GM18499 (cell line): ENCODE measurements around the gene RAB40AL.
A peak's percentile ranks its signal among the peaks of the same experiment; 100 is the strongest.
"Not testable (repeated sequence)": the region's sequence is repeated elsewhere in the genome, so short reads cannot be mapped to it uniquely, and the experiment has no call there.

Experiments
- ATAC-seq: cut with Tn5 transposase; IDR thresholded peaks from one replicate; pipeline ENCODE4 v1.9.1; 2021; ENCODE audit warnings: moderate number of reproducible peaks; ENCODE audit not compliant: insufficient read depth, unreplicated experiment

RAB40AL gene

GRCh38 chrX:102936972-102937371 is at the start of gene RAB40AL:
Gene RAB40AL, plus strand, starts transcription at chrX:102937272. Its CDS starts 47 bp downstream, at chrX:102937319.
- ATAC-seq = not testable (repeated sequence)

- ATAC-seq = no peak
Measured at GRCh38 chrX:102887687-102888086, 49.4 kb upstream of the RAB40AL start.

GRCh38 chrX:102892103-102892502 is 45.0 kb upstream of the RAB40AL start:
- ATAC-seq = no peak

- peak; percentile 67 for ATAC-seq
Measured at GRCh38 chrX:102899940-102900916, 36.8 kb upstream of the RAB40AL start.

- no peak for ATAC-seq
Measured at GRCh38 chrX:102902355-102902754, 34.7 kb upstream of the RAB40AL start.

- no peak for ATAC-seq
Measured at GRCh38 chrX:102930990-102931756, 5.9 kb upstream of the RAB40AL start.

GRCh38 chrX:102934624-102935023 is 2.4 kb upstream of the RAB40AL start:
- no peak for ATAC-seq

GRCh38 chrX:102950908-102951866 is 14.1 kb downstream of the RAB40AL start:
- ATAC-seq = no peak

- no peak for ATAC-seq
Measured at GRCh38 chrX:102957751-102958150, 20.7 kb downstream of the RAB40AL start.

- no peak for ATAC-seq
Measured at GRCh38 chrX:102958794-102959193, 21.7 kb downstream of the RAB40AL start.

GRCh38 chrX:102959471-102959870 is 22.4 kb downstream of the RAB40AL start:
- no peak for ATAC-seq

GRCh38 chrX:102963955-102964354 is 26.9 kb downstream of the RAB40AL start:
- ATAC-seq = no peak

GRCh38 chrX:102964940-102965339 is 27.9 kb downstream of the RAB40AL start:
- no peak for ATAC-seq

GRCh38 chrX:102966701-102967100 is 29.6 kb downstream of the RAB40AL start:
- no peak for ATAC-seq

- no peak for ATAC-seq
Measured at GRCh38 chrX:102968216-102968615, 31.1 kb downstream of the RAB40AL start.

- not testable (repeated sequence) for ATAC-seq
Measured at GRCh38 chrX:102971536-102971935, 34.5 kb downstream of the RAB40AL start.

- no peak for ATAC-seq
Measured at GRCh38 chrX:102975016-102975415, 37.9 kb downstream of the RAB40AL start.

- ATAC-seq = no peak
Measured at GRCh38 chrX:102976286-102976685, 39.2 kb downstream of the RAB40AL start.

GRCh38 chrX:102976793-102977495 is 39.9 kb downstream of the RAB40AL start:
- ATAC-seq = no peak
